Spinal cord (tissue), 10 donors: ENCODE results near the gene AMER3. TPM values are rescaled to one million over a fixed set of nuclear protein-coding genes. Genes with fewer than 3 reads are reported as not detected.
A peak's percentile ranks its signal among the peaks of the same experiment; 100 is the strongest.

ENCODE experiments used
- DNase-seq, 6 donors: peaks; one replicate each; pipeline versions ENCODE4 v3.0.0 to v3.0.0-alpha.2; 2013 to 2015; ENCODE audit warnings: low spot score in 6 of 6, low read depth in 4 of 6
- H3K27ac ChIP-seq: one replicate; pipeline ENCODE4 v1.5.1; 2013; ENCODE audit warnings: low read depth, low read length, control low read depth
- H3K27me3 ChIP-seq: one replicate; pipeline ENCODE4 v1.6.1; 2013; ENCODE audit warnings: low read length; ENCODE audit not compliant: control insufficient read depth, insufficient read depth
- H3K36me3 ChIP-seq: one replicate; pipeline ENCODE4 v1.6.1; 2013; ENCODE audit warnings: low read length; ENCODE audit not compliant: control insufficient read depth, insufficient read depth
- H3K4me1 ChIP-seq: one replicate; pipeline ENCODE4 v1.6.1; 2013; ENCODE audit warnings: low read length; ENCODE audit not compliant: control insufficient read depth, insufficient read depth
- H3K4me3 ChIP-seq: one replicate; pipeline ENCODE4 v1.5.1; 2013; ENCODE audit warnings: low read depth, low read length, control low read depth
- H3K9me3 ChIP-seq: one replicate; pipeline ENCODE4 v1.6.1; 2013; ENCODE audit warnings: low read length; ENCODE audit not compliant: control insufficient read depth, insufficient read depth
- WGBS: methylation state at CpG from one replicate; pipeline ENCODE4 v1.1.5; 2013; ENCODE audit warnings: missing lambda C conversion rate; ENCODE audit not compliant: insufficient coverage; 5-methylcytosine and 5-hydroxymethylcytosine counted together
- polyA plus RNA-seq, 2 donors: library from polyadenylated mRNA; unstranded; fragments of 120-200 nt; gene quantifications; one replicate each; pipeline ENCODE4 v1.2.1, GENCODE V29; 2013; ENCODE audit not compliant: insufficient read length in 2 of 2
- total RNA-seq, 2 donors: library from RNA; depleted of rRNA in 1 of 2; stranded (reverse); fragments of 120-200 nt in 1 of 2; fragments of >200 nt in 1 of 2; gene quantifications; one replicate each; pipeline versions ENCODE4 v1.2.3 to v1.2.4, GENCODE V29; 2013 to 2014
- donor health status: healthy.

Gene AMER3
- total and polyA plus RNA-seq, 4 donors, result 4.5 to 11.4 (median 11.2) TPM

- H3K4me3 ChIP-seq, result no peak overlapping the region
- no peak for DNase-seq
- H3K9me3 ChIP-seq, result no peaks in the 10 kb centered on the region
- H3K27me3 ChIP-seq, result no peaks in the 10 kb centered on the region
- WGBS, result 89% methylated on average over 5 of the region's 9 CpGs
- H3K4me1 ChIP-seq, result peaks cover 3% of the 10 kb centered on the region
- no peak overlapping the region for H3K27ac ChIP-seq
- no peaks in the 10 kb centered on the region for H3K36me3 ChIP-seq
Observed at GRCh38 chr2:130749078-130749477, 6.3 kb upstream of the AMER3 start.

- Histone ChIP-seq H3K4me3 (no peak overlapping the region), H3K27me3 (no peaks in the 10 kb centered on the region), H3K9me3 (no peaks in the 10 kb centered on the region), H3K4me1 (peaks cover under 1% of the 10 kb centered on the region), H3K27ac (no peak overlapping the region), H3K36me3 (no peaks in the 10 kb centered on the region)
- 90% methylated on average over 5 of the region's 6 CpGs for WGBS
- DNase-seq, result no peak
Observed at GRCh38 chr2:130749641-130750040, 5.7 kb upstream of the AMER3 start.

- 36% methylated on average over 6 of the region's 8 CpGs for WGBS
- Histone ChIP-seq H3K36me3 (no peaks in the 10 kb centered on the region), H3K27me3 (peaks cover 12% of the 10 kb centered on the region), H3K4me3 (no peak overlapping the region), H3K27ac (no peak overlapping the region), H3K4me1 (peaks cover 21% of the 10 kb centered on the region), H3K9me3 (no peaks in the 10 kb centered on the region)
- DNase-seq, result peak in 2 of 6 donors; percentile 4 to 9
Observed at GRCh38 chr2:130754811-130755210, 529 bp upstream of the AMER3 start.

- H3K27me3 ChIP-seq, result peaks cover 12% of the 10 kb centered on the region
- H3K27ac ChIP-seq, result no peak overlapping the region
- no peaks in the 10 kb centered on the region for H3K9me3 ChIP-seq
- peaks cover 2% of the 10 kb centered on the region for H3K36me3 ChIP-seq
- WGBS, result under 1% methylated on average over 78 of the region's 80 CpGs
- peak in 4 of 6 donors; percentile 20 to 76 (median 50) for DNase-seq
- peaks cover 28% of the 10 kb centered on the region for H3K4me1 ChIP-seq
- H3K4me3 ChIP-seq, result peak overlapping the region; percentile 36
Observed at GRCh38 chr2:130756053-130756873, 923 bp downstream of the AMER3 start.

GRCh38 chr2:130756874-130757668 lies 1.7 kb downstream of the AMER3 start:
- Histone ChIP-seq H3K4me3 (peak overlapping the region; percentile 35), H3K27me3 (peaks cover 12% of the 10 kb centered on the region), H3K36me3 (peaks cover 8% of the 10 kb centered on the region), H3K4me1 (peaks cover 28% of the 10 kb centered on the region), H3K27ac (no peak overlapping the region), H3K9me3 (no peaks in the 10 kb centered on the region)
- 25% methylated on average over 10 of the region's 16 CpGs for WGBS
- peak in 1 of 6 donors; percentile 58 for DNase-seq

GRCh38 chr2:130759906-130760753 lies 4.8 kb downstream of the AMER3 start:
- 60% methylated on average over 7 of the region's 10 CpGs for WGBS
- no peak overlapping the region for H3K27ac ChIP-seq
- H3K4me1 ChIP-seq, result peaks cover 28% of the 10 kb centered on the region
- H3K9me3 ChIP-seq, result no peaks in the 10 kb centered on the region
- peaks cover 35% of the 10 kb centered on the region for H3K36me3 ChIP-seq
- no peak overlapping the region for H3K4me3 ChIP-seq
- H3K27me3 ChIP-seq, result peaks cover 8% of the 10 kb centered on the region
- DNase-seq, result peak in 2 of 6 donors; percentile 24 to 31

- Histone ChIP-seq H3K27ac (no peak overlapping the region), H3K4me1 (peaks cover 22% of the 10 kb centered on the region), H3K4me3 (no peak overlapping the region), H3K27me3 (peaks cover 8% of the 10 kb centered on the region), H3K36me3 (peaks cover 35% of the 10 kb centered on the region), H3K9me3 (no peaks in the 10 kb centered on the region)
- WGBS, result 75% methylated on average over 12 of the region's 14 CpGs
- DNase-seq, result peak in 1 of 6 donors; percentile 13
Observed at GRCh38 chr2:130760754-130761751, 5.7 kb downstream of the AMER3 start.

- 83% methylated on average over 37 of the region's 37 CpGs for WGBS
- peaks cover 35% of the 10 kb centered on the region for H3K36me3 ChIP-seq
- no peak for DNase-seq
- peaks cover 4% of the 10 kb centered on the region for H3K27me3 ChIP-seq
- no peak overlapping the region for H3K4me3 ChIP-seq
- no peak overlapping the region for H3K27ac ChIP-seq
- no peaks in the 10 kb centered on the region for H3K9me3 ChIP-seq
- peaks cover 15% of the 10 kb centered on the region for H3K4me1 ChIP-seq
Observed at GRCh38 chr2:130762031-130762909, 6.9 kb downstream of the AMER3 start.
